ENCODE data around the gene SLC25A17. TPM values are rescaled to one million over a fixed set of nuclear protein-coding genes. Genes with fewer than 3 reads are reported as not detected.
"Not testable (repeated sequence)": the region's sequence is repeated elsewhere in the genome, so short reads cannot be mapped to it uniquely, and the experiment has no call there.

Gene SLC25A17, protein sequence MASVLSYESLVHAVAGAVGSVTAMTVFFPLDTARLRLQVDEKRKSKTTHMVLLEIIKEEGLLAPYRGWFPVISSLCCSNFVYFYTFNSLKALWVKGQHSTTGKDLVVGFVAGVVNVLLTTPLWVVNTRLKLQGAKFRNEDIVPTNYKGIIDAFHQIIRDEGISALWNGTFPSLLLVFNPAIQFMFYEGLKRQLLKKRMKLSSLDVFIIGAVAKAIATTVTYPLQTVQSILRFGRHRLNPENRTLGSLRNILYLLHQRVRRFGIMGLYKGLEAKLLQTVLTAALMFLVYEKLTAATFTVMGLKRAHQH
- 20.3 and 23.7 TPM in 2 replicates for total RNA-seq

DNA sequence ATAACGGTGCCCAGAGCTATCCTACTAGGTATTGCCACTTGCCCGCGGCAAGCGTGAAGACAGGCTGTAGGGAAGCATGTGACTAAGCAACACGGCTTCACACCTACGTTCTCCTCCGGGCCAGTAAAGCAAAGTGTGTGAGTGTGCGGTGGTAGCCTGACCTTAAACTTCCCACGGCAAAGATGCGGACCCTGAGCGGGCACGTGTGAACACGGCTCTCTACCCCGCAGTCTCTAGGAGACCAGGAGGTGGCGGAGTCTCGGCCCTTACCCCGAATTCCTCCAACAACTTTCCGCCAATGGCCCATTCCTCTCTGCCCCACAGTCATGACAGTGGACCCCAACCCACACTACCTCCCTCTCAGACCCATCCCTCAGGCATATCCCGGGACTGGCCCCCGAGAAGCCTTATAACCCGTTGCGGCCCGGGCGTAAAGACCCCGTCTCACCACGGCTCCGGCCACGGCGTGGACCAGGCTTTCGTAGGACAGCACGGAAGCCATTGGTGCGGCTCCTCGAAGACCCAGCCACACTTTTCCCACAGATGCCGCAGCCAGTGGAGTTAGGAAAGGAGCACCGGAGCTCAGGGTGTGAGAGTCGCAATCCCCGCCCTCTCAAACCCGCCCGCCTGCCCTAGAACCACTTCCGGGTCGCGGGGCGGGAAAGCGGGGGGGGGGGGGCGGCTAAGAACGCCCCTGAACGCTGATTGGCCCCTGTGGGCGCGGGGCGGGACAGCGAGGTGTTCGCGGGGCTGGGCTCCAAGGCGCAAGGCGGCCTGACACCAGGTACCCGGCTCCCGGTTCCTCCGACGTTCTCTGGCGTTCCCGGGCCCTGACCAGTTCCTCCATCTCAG, at the start of gene SLC25A17:
Gene SLC25A17, minus strand, starts transcription at position 600 of the 852 bp plus-strand sequence. Its CDS starts 98 bp downstream, at position 502.
- intact Hi-C loops (cut with micrococcal nuclease), result loop anchor here (1.0 to 2.0 kb wide), 9 partner anchors 37 to 650 kb away; partner anchors contain the start of genes ACO2, MRTFA, RANGAP1 and RBX1

DNA sequence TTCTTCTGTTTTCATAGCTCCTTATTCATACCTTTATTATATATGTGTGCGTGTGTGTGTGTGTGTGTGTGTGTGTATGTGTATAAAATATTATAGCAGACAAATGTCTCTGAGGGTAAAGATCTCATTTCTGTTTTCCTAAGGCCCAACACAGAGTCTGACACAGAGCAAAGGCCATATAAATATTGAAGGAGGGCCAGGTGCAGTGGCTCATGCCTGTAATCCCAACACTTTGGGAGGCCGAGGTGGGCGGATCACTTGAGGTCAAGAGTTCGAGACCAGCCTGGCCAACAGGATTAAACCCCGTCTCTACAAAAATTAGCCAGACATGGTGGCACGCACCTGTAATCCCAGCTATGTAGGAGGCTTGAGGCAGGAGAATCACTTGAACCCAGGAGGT, 49.2 kb upstream of the SLC25A17 start:
- intact Hi-C loops (cut with micrococcal nuclease), result not testable (repeated sequence)

DNA sequence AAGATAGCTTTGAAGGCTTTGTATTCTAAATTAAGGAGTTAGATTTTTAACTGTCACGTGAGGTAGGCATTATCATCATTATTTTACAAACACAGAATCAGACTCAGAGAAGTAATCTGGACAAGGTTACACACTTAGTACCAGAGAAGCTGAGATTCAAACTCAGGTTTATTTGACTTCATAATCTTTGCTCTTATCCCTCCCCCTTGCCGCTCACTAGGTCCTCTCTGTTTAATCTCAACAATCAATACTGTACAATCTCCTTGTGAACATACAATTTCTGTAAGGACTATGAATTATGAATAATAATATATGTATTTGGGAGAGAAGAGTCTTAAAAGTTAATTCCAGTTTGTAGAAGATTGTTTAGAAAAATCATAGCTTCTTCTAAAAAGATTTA, 48.0 kb upstream of the SLC25A17 start:
- intact Hi-C loops (cut with micrococcal nuclease), result no loop called here

- intact Hi-C loops (cut with micrococcal nuclease), result no loop called here
These were observed 43.4 kb upstream of the SLC25A17 start for GRCh38 chr22:40862537-40862936.

DNA sequence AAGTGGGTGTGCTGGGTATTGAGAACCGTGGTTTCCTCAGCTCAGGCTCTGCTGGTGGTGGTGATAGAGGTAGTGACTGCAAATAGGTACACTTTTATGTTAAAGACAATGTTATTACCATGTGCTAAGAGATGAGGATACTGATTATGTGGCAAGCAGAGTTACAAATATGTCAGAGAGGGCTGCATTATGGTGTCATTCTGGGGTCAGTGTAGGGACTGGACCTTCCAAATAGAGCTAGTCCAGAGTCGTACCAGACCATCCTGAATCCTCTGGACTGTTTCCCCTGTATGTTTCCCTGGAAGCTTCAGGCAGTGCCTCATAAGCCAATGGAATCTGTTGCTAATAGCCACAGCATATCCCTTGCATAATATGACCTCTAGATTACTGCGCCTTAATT, 42.9 kb upstream of the SLC25A17 start, which contains the start of gene DNAJB7:
Gene DNAJB7, minus strand, starts transcription at position 101 of the 400 bp plus-strand sequence. CDS start 119 bp downstream, outside the sequence.
- intact Hi-C loops (cut with micrococcal nuclease), result no loop called here

DNA sequence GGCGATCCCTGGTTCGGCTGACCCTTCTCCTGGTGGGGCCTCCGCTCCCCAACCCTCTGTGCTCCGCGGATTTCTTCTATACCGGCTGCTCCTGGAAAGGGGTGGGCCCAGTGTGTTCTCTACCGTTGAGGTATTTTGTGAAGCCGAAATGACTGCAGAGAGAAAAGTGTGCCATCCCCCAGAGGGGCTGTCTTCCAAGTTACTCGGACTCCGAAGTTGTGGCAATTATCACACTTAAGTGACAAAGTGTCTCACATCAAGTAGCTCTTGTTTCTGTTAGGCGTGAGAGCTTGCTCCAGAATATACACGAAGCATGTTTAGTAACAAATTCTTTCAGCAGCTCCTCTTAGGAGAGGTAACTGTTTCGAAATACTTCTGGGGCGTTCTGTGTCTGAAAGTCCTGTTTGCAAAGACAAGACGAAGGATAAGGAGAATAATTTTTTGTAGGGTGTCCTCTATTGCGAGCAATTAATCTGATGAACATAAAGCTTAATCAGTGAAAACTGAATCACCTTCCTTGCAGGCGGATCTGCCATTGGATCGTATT, 38.2 kb upstream of the SLC25A17 start:
- intact Hi-C loops (cut with micrococcal nuclease), result loop anchor here (1.0 to 2.0 kb wide), 5 partner anchors 165 to 681 kb away; partner anchors contain the start of genes ACO2, L3MBTL2, PHF5A and TNRC6B

GRCh38 chr22:40856513-40857308, 37.6 kb upstream of the SLC25A17 start, which contains the start of the genes ST13 and XPNPEP3:
Gene ST13, minus strand, starts transcription at chr22:40856639. Its CDS starts 99 bp downstream, at chr22:40856540.
Gene XPNPEP3, plus strand, starts transcription at chr22:40857148. Its CDS starts 34 bp downstream, at chr22:40857182.
- intact Hi-C loops (cut with micrococcal nuclease), result loop anchor here (1.0 to 2.0 kb wide), 12 partner anchors 37 to 680 kb away; partner anchors contain the start of genes ACO2, L3MBTL2, MRTFA and PHF5A

DNA sequence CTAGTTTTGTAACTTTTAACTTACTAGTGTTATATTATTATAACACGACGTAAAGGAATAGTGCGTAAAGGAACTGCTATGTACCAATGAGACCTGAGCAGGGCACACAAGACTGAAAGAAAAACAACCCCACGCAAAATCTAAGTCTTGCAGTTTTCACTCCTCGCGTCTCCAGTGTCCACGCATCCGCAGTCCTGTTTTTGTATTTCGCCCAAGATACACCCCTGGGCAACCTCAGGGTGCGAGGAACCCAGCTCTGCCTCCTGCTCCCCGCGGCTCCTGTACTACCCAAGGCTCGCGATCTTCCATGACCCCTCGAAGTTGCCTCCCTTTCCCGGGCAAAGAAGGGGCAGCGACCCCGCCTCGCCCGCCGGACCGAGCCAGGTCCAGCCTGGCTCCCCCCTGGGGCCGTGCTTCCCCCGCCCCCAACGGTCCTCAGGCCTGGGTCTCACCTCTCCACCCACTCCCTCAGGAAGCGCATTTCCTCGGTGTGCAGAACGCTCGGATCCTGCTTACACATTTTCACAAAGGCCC, 36.9 kb upstream of the SLC25A17 start:
- intact Hi-C loops (cut with micrococcal nuclease), result loop anchor here (1.0 to 2.0 kb wide), 10 partner anchors 37 to 679 kb away; partner anchors contain the start of genes ACO2, L3MBTL2, MRTFA and PHF5A

- intact Hi-C loops (cut with micrococcal nuclease), result no loop called here
These were observed 36.2 kb upstream of the SLC25A17 start for GRCh38 chr22:40855071-40855978.

DNA sequence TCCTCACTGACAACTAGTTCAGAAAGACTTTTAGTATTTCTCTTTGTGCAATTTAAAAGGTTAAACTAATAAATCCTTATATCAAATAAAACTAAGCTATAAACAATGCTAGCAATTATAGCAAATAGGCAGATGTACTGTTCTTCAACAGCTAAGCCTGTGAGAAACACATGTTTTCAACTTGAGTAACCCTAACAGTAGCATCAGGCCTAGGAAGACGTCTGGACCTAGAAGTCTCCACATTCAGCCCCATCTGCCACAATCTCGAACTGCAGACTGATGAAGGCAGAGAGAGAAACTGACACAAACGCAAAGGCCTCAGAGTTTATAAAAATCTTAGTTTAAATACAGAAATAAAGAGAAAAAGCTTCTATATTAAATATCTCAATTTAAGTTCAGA, 34.8 kb upstream of the SLC25A17 start:
- intact Hi-C loops (cut with micrococcal nuclease), result no loop called here

DNA sequence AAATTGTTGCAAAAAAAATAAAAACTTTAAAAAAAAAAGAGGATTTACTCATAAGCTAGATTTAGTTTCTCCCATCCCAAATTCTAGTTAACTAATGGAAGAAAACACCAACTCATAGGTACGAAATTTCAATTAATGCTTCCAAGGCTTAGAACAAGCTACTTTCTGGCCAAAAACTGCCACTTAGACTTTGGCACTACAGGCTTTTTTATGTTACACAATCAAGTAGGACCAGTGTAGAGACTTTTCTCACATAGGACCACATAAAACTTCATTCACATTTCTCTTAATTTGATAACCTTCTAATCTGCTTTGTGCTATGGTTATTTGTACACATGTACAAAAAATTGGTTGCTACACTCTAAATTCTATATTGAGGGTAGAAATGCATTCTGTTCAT, 34.2 kb upstream of the SLC25A17 start:
- intact Hi-C loops (cut with micrococcal nuclease), result no loop called here

GRCh38 chr22:40845816-40846215, 26.7 kb upstream of the SLC25A17 start:
- intact Hi-C loops (cut with micrococcal nuclease), result not testable (repeated sequence)

GRCh38 chr22:40844951-40845350, 25.8 kb upstream of the SLC25A17 start:
- intact Hi-C loops (cut with micrococcal nuclease), result no loop called here

GRCh38 chr22:40838486-40838885, 19.3 kb upstream of the SLC25A17 start:
- intact Hi-C loops (cut with micrococcal nuclease), result no loop called here

- intact Hi-C loops (cut with micrococcal nuclease), result no loop called here
These were observed 15.5 kb upstream of the SLC25A17 start for GRCh38 chr22:40834619-40835018.

- intact Hi-C loops (cut with micrococcal nuclease), result no loop called here
These were observed 10.0 kb upstream of the SLC25A17 start for GRCh38 chr22:40829131-40829530.

DNA sequence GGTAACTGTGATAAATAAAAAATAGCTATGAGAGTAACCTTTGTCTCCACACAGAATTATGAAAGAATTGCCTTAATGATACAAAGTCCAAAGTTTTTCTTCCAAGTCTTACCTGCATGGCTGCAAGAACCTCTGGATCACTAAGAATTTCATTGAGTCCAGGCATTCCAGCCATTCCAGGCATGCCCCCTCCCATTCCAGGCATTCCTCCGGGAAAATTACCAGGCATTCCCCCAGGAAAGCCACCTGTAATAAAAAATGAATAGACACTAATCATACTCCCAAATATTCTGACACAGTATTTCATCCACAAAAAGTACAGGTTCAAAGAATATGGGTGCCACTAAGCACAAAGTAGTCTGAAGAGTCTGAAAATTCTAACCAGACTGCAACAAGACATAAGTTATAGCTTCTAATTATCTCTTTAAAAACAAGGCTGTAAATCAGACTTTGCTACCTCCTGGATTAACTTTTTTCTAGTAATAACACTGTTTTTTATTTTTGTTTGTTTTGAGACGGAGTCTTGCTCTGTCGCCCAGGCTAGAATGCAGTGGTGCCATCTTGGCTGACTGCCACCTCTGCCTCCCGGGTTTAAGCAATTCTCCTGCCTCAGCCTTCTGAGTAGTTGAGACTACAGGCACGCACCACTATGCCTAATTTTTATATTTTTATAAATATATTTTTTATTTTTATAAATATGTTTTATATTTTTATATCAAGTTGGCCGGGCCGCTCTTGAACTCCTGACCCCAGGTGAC, 8.0 kb upstream of the SLC25A17 start:
- intact Hi-C loops (cut with micrococcal nuclease), result no loop called here

DNA sequence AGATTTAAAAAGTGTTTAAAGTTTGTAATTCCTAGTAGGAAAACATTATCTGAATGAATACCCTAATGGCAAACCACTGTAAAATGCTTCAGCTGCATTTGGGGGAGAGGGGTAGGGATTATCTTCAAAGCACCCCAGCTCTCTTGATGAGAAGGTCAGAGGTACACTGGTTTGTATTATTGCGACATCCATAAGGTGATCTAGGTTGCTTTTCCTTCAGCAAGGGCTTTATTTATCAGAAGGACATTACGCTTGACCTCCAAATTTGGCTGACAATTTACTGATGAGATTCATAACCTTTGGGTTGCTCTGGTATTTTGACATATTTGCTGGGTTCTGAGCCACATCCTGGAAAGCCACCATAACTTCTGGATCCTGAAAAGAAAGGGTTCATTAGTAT, 7.1 kb upstream of the SLC25A17 start:
- intact Hi-C loops (cut with micrococcal nuclease), result not testable (repeated sequence)
